Fibroblast of mammary gland (primary cell): ENCODE results near the gene INO80C.
"Not testable (repeated sequence)": the region's sequence is repeated elsewhere in the genome, so short reads cannot be mapped to it uniquely, and the experiment has no call there.

Experiments used
- DNase-seq: peaks from one replicate; pipeline ENCODE4 v3.0.0-alpha.2; 2010; ENCODE audit warnings: low read depth
- H3K4me3 ChIP-seq: 2 replicates; pipeline ENCODE4 v1.5.1; 2011; ENCODE audit warnings: low read depth, mild to moderate bottlenecking, low read length, moderate library complexity; ENCODE audit not compliant: control insufficient read depth
- TF ChIP-seq, protein P1 (sequence below): conservative IDR thresholded peaks from 2 replicates; pipeline ENCODE4 v1.5.1; 2011; ENCODE audit warnings: low read depth, low read length, inconsistent platforms; ENCODE audit not compliant: control insufficient read depth, insufficient read depth

The INO80C gene

DNA sequence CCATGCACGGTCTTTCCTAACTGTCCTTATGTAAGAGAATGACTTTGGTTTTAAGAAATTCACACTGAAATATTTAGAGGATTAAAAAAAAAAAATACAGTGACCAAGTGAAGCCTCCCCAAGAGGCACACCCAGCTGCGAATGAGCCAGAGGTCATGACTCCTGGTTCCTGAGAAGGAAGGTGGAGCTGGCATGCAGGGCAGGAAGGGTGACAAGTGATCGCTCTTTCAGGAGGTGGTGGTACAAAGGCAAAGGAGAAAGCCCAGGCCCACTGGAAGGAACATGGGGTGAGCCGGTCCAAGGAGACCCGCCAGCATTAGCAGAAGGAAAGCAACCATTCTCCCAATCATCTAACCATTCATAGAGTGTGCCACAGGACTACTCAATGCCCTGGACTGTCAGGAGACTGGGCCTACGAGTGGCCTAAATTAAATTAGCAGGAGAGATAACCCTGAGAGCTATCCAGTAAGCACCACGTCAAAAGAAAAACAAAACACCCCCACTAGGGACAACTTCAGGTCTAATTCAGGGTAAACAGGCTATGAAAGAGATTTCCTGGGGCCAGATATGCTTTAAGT is 7.8 kb downstream of the INO80C start:
- no peak for DNase-seq
- no peak overlapping the region for H3K4me3 ChIP-seq
- TF ChIP-seq, protein P1, sequence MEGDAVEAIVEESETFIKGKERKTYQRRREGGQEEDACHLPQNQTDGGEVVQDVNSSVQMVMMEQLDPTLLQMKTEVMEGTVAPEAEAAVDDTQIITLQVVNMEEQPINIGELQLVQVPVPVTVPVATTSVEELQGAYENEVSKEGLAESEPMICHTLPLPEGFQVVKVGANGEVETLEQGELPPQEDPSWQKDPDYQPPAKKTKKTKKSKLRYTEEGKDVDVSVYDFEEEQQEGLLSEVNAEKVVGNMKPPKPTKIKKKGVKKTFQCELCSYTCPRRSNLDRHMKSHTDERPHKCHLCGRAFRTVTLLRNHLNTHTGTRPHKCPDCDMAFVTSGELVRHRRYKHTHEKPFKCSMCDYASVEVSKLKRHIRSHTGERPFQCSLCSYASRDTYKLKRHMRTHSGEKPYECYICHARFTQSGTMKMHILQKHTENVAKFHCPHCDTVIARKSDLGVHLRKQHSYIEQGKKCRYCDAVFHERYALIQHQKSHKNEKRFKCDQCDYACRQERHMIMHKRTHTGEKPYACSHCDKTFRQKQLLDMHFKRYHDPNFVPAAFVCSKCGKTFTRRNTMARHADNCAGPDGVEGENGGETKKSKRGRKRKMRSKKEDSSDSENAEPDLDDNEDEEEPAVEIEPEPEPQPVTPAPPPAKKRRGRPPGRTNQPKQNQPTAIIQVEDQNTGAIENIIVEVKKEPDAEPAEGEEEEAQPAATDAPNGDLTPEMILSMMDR: no peak

DNA sequence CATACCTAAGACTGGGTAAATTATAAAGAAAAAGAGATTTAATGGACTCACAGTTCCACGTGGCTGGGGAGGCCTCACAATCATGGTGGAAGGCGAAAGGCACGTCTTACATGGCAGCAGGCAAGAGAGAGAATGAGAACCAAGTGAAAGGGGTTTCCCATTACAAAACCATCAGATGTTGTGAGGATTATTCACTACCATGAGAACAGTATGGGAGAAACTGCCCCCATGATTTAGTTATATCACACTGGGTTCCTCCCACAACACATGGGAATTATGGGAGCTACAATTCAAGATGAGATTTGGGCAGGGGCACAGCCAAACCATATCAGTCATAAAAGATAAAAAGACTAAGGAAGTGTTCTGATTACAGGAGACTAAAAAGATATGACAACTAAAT is 8.5 kb downstream of the INO80C start:
- DNase-seq: not testable (repeated sequence)

DNA sequence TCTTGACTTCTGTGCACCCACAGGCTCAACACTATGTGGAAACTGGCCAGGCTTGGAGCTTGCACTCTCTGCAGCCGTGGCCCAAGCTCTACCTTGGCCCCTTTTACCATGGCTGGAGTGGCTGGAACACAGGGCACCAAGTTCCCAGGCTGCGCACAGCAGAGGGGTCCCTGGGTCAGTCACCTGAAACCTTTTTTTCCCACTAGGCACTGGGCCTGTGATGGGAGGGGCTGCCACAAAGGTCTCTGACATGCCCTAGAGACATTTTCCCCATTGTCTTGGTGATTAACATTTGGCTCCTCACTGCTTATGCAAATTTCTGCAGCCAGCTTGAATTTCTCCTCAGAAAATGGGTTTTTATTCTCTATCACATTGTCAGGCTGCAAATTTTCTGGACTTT is 9.4 kb downstream of the INO80C start:
- H3K4me3 ChIP-seq, DNase-seq: not testable (repeated sequence)

More for the DNA sequence above, 8.5 kb downstream of the INO80C start:
- not testable (repeated sequence) for H3K4me3 ChIP-seq

DNA sequence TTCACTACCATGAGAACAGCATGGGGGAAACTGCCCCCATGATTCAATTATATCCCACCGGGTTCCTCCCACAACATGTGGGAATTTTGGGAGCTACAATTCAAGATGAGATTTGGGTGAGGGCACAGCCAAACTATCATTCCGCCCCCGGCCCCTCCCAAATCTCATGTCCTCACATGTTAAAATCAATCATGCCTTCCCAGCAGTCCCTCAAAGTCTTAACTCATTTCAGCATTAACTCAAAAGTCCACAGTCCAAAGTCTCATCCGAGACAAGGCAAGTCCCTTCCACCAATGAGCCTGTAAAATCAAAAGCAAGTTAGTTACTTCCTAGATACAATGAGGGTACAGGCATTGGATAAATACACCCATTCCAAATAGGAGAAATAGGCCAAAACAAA is 10.2 kb downstream of the INO80C start:
- H3K4me3 ChIP-seq, DNase-seq: not testable (repeated sequence)

DNA sequence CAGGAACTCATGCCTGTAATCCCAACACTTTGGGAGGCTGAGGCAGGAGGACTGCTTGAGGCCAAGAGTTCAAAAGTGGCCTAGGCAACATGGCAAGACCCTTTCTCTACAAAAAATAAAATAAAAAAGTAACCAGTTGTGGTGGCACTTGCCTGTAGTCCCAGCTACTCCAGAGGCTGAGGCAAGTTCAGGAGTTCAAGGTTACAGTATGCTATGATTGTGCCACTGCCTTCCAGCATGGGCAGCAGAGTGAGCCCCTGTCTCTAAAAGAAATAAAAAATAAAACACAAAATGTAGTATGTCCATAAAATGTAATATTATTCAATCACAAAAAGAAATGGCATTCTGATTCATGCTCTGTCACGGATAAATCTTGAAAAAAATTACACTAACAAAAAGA is 11.9 kb downstream of the INO80C start:
- H3K4me3 ChIP-seq: no peak overlapping the region
- TF ChIP-seq, protein P1: no peak
- DNase-seq: no peak

DNA sequence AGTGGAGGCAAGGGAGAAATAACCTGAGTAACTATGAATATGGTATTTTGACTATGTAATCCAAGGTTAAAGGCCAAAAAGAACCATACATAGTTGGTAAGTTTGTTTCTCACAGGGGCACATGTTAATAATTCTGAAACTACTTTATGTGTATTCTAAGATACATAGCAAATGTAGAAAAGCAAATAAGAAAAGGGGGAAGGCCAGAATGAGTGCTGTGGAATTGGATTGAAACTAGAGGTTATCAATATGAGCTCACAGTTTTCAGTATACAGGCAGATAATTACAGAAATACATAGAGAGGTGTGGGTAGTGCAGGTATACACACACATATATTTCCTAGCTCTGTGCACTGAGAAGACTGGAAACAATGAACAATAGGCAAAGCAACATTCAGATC is 13.7 kb downstream of the INO80C start:
- H3K4me3 ChIP-seq: no peak overlapping the region
- TF ChIP-seq, protein P1: no peak
- no peak for DNase-seq

DNA sequence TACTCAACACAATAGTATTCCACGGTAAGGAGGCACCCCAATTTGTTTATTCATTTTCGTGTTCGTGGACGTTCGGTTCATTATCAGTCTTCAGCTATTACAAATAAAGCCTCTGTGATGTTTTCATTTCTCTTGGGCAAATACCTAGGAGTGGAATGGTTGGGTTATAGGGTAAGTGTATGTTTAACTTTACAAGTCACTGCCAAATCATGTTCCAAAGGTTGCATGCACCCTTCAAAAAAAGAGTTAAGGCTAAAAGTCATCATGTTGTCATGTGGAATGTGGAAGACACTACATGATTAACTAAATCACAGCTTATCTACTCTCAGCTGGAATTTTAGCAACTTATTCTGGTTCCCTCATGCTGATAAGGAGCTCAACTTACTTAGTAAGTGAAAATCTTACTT is 15.8 kb downstream of the INO80C start:
- DNase-seq: no peak
- TF ChIP-seq, protein P1: no peak

DNA sequence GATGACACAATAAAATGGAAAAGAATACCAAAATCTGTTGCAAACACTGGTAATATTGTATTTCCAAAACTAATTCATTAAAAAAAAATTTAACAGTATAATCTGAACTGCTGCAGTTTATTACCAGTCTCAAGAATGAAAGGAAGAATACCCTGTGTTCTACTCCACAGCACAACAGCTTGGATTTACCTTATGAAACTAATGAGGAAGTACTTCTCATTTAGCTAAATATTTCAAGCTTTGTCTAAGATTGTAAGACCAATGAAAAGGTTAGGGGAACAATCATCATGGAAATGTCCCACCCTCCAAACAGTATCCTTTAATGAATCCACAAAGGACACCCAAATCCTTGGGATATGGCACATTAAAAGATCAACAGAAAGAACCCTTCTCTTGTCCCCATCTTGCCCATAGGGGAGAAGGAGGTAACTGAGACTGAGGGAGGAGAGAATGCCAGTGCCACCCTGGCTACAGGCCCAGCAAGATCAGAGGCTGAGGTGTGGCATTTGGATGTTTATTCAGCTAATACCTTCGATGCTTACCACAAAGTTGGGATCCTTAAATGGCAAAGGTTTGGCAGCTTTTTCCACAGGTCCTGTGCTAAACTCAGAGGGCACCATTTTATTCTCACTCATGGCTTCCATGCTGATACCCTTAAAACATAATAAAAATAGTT is 17.7 kb downstream of the INO80C start:
- TF ChIP-seq, protein P1: no peak
- H3K4me3 ChIP-seq: no peak overlapping the region
- DNase-seq: no peak

More for the DNA sequence above, 15.8 kb downstream of the INO80C start:
- H3K4me3 ChIP-seq: no peak overlapping the region
